Liver (tissue), 9 donors: ENCODE measurements around the gene STAT5B. TPM values are rescaled to one million over a fixed set of nuclear protein-coding genes. Genes with fewer than 3 reads are reported as not detected.
"Not testable (repeated sequence)": the region's sequence is repeated elsewhere in the genome, so short reads cannot be mapped to it uniquely, and the experiment has no call there.

ENCODE experiments used
- DNase-seq: peaks from one replicate; pipeline ENCODE4 v3.0.0-alpha.2; 2017; ENCODE audit warnings: low spot score
- H3K27ac ChIP-seq, 2 donors: one replicate each; pipeline ENCODE4 v1.7.0; 2013; ENCODE audit warnings: inconsistent platforms in 2 of 2, low read length in 2 of 2, control low read depth in 1 of 2, low read depth in 1 of 2, mild to moderate bottlenecking in 1 of 2
- H3K27me3 ChIP-seq, 4 donors: one replicate each; pipeline versions ENCODE4 v1.6.1 to v1.7.0; 2013; ENCODE audit warnings: low read length in 3 of 4, inconsistent platforms in 1 of 4, mild to moderate bottlenecking in 1 of 4, moderate library complexity in 1 of 4; ENCODE audit not compliant: control insufficient read depth in 4 of 4, insufficient read depth in 4 of 4
- H3K36me3 ChIP-seq, 4 donors: one replicate each; pipeline versions ENCODE4 v1.6.1 to v1.7.0; 2013; ENCODE audit warnings: low read length in 3 of 4, mild to moderate bottlenecking in 3 of 4, low read depth in 1 of 4, moderate library complexity in 1 of 4; ENCODE audit not compliant: control insufficient read depth in 4 of 4, insufficient read depth in 3 of 4
- H3K4me1 ChIP-seq, 4 donors: one replicate each; pipeline versions ENCODE4 v1.6.1 to v1.7.0; 2013; ENCODE audit warnings: low read length in 3 of 4, mild to moderate bottlenecking in 3 of 4, moderate library complexity in 1 of 4; ENCODE audit not compliant: control insufficient read depth in 4 of 4, insufficient read depth in 4 of 4
- H3K4me3 ChIP-seq, 3 donors: one replicate each; pipeline versions ENCODE4 v1.6.1 to v1.7.0; 2013; ENCODE audit warnings: low read length in 3 of 3, control low read depth in 1 of 3, low read depth in 1 of 3, mild to moderate bottlenecking in 1 of 3
- H3K9ac ChIP-seq, 2 donors: one replicate each; pipeline ENCODE4 v1.7.0; 2013; ENCODE audit warnings: low read length in 2 of 2, mild to moderate bottlenecking in 2 of 2, moderate library complexity in 2 of 2, control low read depth in 1 of 2, low read depth in 1 of 2
- H3K9me3 ChIP-seq, 4 donors: one replicate each; pipeline versions ENCODE4 v1.6.1 to v1.7.0; 2013; ENCODE audit warnings: low read length in 3 of 4; ENCODE audit not compliant: control insufficient read depth in 4 of 4
- CTCF ChIP-seq: fragments of 150-350 bp; IDR thresholded peaks from 2 replicates; pipeline ENCODE4 v1.5.1; 2017; ENCODE audit warnings: improper control_type of control experiment, low read depth, low read length; ENCODE audit not compliant: missing input control
- EGR1 ChIP-seq, 2 donors: IDR thresholded peaks; 2 replicates each; pipeline ENCODE4 v1.6.1; 2016 to 2018; ENCODE audit warnings: antibody characterized with exemption in 2 of 2, low read depth in 2 of 2
- GABPA ChIP-seq, 2 donors: IDR thresholded peaks in 1 of 2; conservative IDR thresholded peaks in 1 of 2; 2 replicates each; pipeline ENCODE4 v1.6.1; 2016; ENCODE audit warnings: antibody characterized with exemption in 2 of 2, mild to moderate bottlenecking in 1 of 2, moderate library complexity in 1 of 2
- HNF4A ChIP-seq, 2 donors: conservative IDR thresholded peaks; 2 replicates each; pipeline ENCODE4 v1.6.1; 2016; ENCODE audit warnings: antibody characterized with exemption in 2 of 2, mild to moderate bottlenecking in 2 of 2
- JUND ChIP-seq, 2 donors: IDR thresholded peaks; 2 replicates each; pipeline ENCODE4 v1.6.1; 2016; ENCODE audit warnings: antibody characterized with exemption in 2 of 2
- NR2F2 ChIP-seq: IDR thresholded peaks from 2 replicates; pipeline ENCODE4 v1.6.1; 2016; ENCODE audit warnings: antibody characterized with exemption
- RAD21 ChIP-seq, 2 donors: IDR thresholded peaks; 2 replicates each; pipeline ENCODE4 v1.6.1; 2016; ENCODE audit warnings: antibody characterized with exemption in 2 of 2, mild to moderate bottlenecking in 2 of 2
- REST ChIP-seq: IDR thresholded peaks from 2 replicates; pipeline ENCODE4 v1.6.1; 2016; ENCODE audit warnings: antibody characterized with exemption, mild to moderate bottlenecking
- SP1 ChIP-seq: IDR thresholded peaks from 2 replicates; pipeline ENCODE4 v1.6.1; 2018; ENCODE audit warnings: antibody characterized with exemption, mild to moderate bottlenecking
- TAF1 ChIP-seq: conservative IDR thresholded peaks from 2 replicates; pipeline ENCODE4 v1.6.1; 2016; ENCODE audit warnings: antibody characterized with exemption, mild to moderate bottlenecking
- YY1 ChIP-seq: IDR thresholded peaks from 2 replicates; pipeline ENCODE4 v1.6.1; 2016; ENCODE audit warnings: antibody characterized with exemption, mild to moderate bottlenecking
- WGBS: extraction: QIAGEN DNeasy Blood & Tissue Kit; methylation state at CpG from one replicate; pipeline ENCODE4 v1.1.7; 2013; 5-methylcytosine and 5-hydroxymethylcytosine counted together
- polyA plus RNA-seq, 2 donors: library from polyadenylated mRNA; stranded (reverse) in 1 of 2; unstranded in 1 of 2; fragments of 200-250 nt in 1 of 2; fragments of >200 nt in 1 of 2; fragmentation: Nextera tagmentation in 1 of 2; extraction: Ambion mirVana in 1 of 2; gene quantifications; one replicate each; pipeline versions ENCODE4 v1.2.1 to v1.2.3, GENCODE V29; 2013 to 2015
- total RNA-seq, 2 donors: library from RNA; depleted of rRNA; stranded (reverse); fragments of >200 nt; gene quantifications; one replicate each; pipeline ENCODE4 v1.2.3, GENCODE V29; 2014
- TF ChIP-seq, protein P1 (sequence below): IDR thresholded peaks from 2 replicates; pipeline ENCODE4 v1.6.1; 2016; ENCODE audit warnings: antibody characterized with exemption
- TF ChIP-seq, protein P2 (sequence below): IDR thresholded peaks from 2 replicates; pipeline ENCODE4 v1.6.1; 2016; ENCODE audit warnings: antibody characterized with exemption
- TF ChIP-seq, protein P3 (sequence below): IDR thresholded peaks from 2 replicates; pipeline ENCODE4 v1.6.1; 2016; ENCODE audit warnings: antibody characterized with exemption
- donor health status: healthy.
- donor health status: healthy.
- donor health status: healthy.
- donor health status: healthy.
- donor health status: healthy.

The STAT5B gene
- total and polyA plus RNA-seq, 4 donors, result 6.7 to 33.9 (median 21.6) TPM

- TF ChIP-seq REST (no peak), HNF4A (conservative IDR thresholded peaks at IDR 0.05) (no peak), TAF1 (no peak), RAD21 (IDR thresholded peaks at IDR 0.05) (no peak), SP1 (no peak)
Measured at GRCh38 chr17:42266462-42266861, 9.7 kb downstream of the STAT5B start (continued).

DNA sequence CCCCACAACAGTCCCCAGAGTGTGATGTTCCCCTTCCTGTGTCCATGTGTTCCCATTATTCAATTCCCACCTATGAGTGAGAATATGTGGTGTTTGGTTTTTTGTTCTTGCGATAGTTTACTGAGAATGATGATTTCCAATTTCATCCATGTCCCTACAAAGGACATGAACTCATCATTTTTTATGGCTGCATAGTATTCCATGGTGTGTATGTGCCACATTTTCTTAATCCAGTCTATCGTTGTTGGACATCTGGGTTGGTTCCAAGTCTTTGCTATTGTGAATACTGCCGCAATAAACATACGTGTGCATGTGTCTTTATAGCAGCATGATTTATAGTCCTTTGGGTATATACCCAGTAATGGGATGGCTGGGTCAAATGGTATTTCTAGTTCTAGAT is 11.8 kb downstream of the STAT5B start:
- H3K36me3 ChIP-seq, H3K27me3 ChIP-seq, H3K4me1 ChIP-seq, H3K4me3 ChIP-seq, H3K27ac ChIP-seq, H3K9me3 ChIP-seq, DNase-seq, H3K9ac ChIP-seq: not testable (repeated sequence)
- 100% methylated on average over 2 of the region's 4 CpGs for WGBS

GRCh38 chr17:42260318-42260717 is 15.9 kb downstream of the STAT5B start:
- Histone ChIP-seq H3K9ac (no peak overlapping the region), H3K36me3 (no peaks in the 10 kb centered on the region), H3K4me3 (no peak overlapping the region), H3K27me3 (no peaks in the 10 kb centered on the region), H3K4me1 (no peaks in the 10 kb centered on the region), H3K9me3 (no peaks in the 10 kb centered on the region), H3K27ac (no peak overlapping the region)
- TF ChIP-seq, protein P1, sequence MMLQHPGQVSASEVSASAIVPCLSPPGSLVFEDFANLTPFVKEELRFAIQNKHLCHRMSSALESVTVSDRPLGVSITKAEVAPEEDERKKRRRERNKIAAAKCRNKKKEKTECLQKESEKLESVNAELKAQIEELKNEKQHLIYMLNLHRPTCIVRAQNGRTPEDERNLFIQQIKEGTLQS, result no peak
- TF ChIP-seq HNF4A (conservative IDR thresholded peaks at IDR 0.05), result no peak
- no peak for TF ChIP-seq EGR1 (IDR thresholded peaks at IDR 0.05; ENCODE audit: low read depth in 2 of 2)
- TF ChIP-seq GABPA (IDR thresholded peaks at IDR 0.05 in 1 of 2, conservative IDR thresholded peaks at IDR 0.05 in 1 of 2), result no peak
- no peak for TF ChIP-seq RAD21 (IDR thresholded peaks at IDR 0.05)
- no peak for TF ChIP-seq YY1
- no peak for TF ChIP-seq JUND (IDR thresholded peaks at IDR 0.05)
- no peak for TF ChIP-seq CTCF
- TF ChIP-seq NR2F2, result no peak
- no peak for TF ChIP-seq REST
- TF ChIP-seq TAF1, result no peak
- TF ChIP-seq, protein P2, sequence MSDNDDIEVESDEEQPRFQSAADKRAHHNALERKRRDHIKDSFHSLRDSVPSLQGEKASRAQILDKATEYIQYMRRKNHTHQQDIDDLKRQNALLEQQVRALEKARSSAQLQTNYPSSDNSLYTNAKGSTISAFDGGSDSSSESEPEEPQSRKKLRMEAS, result no peak
- TF ChIP-seq, protein P3, sequence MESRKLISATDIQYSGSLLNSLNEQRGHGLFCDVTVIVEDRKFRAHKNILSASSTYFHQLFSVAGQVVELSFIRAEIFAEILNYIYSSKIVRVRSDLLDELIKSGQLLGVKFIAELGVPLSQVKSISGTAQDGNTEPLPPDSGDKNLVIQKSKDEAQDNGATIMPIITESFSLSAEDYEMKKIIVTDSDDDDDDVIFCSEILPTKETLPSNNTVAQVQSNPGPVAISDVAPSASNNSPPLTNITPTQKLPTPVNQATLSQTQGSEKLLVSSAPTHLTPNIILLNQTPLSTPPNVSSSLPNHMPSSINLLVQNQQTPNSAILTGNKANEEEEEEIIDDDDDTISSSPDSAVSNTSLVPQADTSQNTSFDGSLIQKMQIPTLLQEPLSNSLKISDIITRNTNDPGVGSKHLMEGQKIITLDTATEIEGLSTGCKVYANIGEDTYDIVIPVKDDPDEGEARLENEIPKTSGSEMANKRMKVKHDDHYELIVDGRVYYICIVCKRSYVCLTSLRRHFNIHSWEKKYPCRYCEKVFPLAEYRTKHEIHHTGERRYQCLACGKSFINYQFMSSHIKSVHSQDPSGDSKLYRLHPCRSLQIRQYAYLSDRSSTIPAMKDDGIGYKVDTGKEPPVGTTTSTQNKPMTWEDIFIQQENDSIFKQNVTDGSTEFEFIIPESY, result no peak
- no peak for DNase-seq
- 93% methylated on average over 6 of the region's 6 CpGs for WGBS
